Activated naive CD8-positive, alpha-beta T cell (primary cell): ENCODE results near the gene PTGIS.

Experiments used
- H3K27ac Mint-ChIP-seq: one replicate; pipeline ENCODE4 v1.8.0; 2021; ENCODE audit warnings: mixed read lengths
- H3K27me3 Mint-ChIP-seq: one replicate; pipeline ENCODE4 v1.8.0; 2021; ENCODE audit warnings: mixed read lengths
- H3K36me3 Mint-ChIP-seq: one replicate; pipeline ENCODE4 v1.8.0; 2021; ENCODE audit warnings: mixed read lengths
- H3K4me1 Mint-ChIP-seq: one replicate; pipeline ENCODE4 v1.8.0; 2021; ENCODE audit warnings: low read depth, mixed read lengths
- H3K4me3 Mint-ChIP-seq: one replicate; pipeline ENCODE4 v1.8.0; 2021; ENCODE audit warnings: mild to moderate bottlenecking, mixed read lengths
- H3K9me3 Mint-ChIP-seq: one replicate; pipeline ENCODE4 v1.8.0; 2021; ENCODE audit warnings: low read depth, mixed read lengths

The PTGIS gene

GRCh38 chr20:49478754-49479689 is 88.9 kb downstream of the PTGIS start:
- H3K4me1 Mint-ChIP-seq, result peaks cover 2% of the 10 kb centered on the region
- H3K27me3 Mint-ChIP-seq, result peaks cover 22% of the 10 kb centered on the region
- no peak overlapping the region for H3K27ac Mint-ChIP-seq
- H3K4me3 Mint-ChIP-seq, result no peak overlapping the region
- H3K9me3 Mint-ChIP-seq, result no peaks in the 10 kb centered on the region
- H3K36me3 Mint-ChIP-seq, result no peaks in the 10 kb centered on the region

- H3K27me3 Mint-ChIP-seq, result peaks cover 22% of the 10 kb centered on the region
- no peaks in the 10 kb centered on the region for H3K9me3 Mint-ChIP-seq
- no peaks in the 10 kb centered on the region for H3K36me3 Mint-ChIP-seq
- H3K4me1 Mint-ChIP-seq, result peaks cover 2% of the 10 kb centered on the region
- H3K27ac Mint-ChIP-seq, result no peak overlapping the region
- H3K4me3 Mint-ChIP-seq, result no peak overlapping the region
Measured at GRCh38 chr20:49478266-49478665, 89.7 kb downstream of the PTGIS start.

- H3K9me3 Mint-ChIP-seq, result no peaks in the 10 kb centered on the region
- H3K27me3 Mint-ChIP-seq, result peaks cover 22% of the 10 kb centered on the region
- H3K4me3 Mint-ChIP-seq, result no peak overlapping the region
- no peak overlapping the region for H3K27ac Mint-ChIP-seq
- no peaks in the 10 kb centered on the region for H3K4me1 Mint-ChIP-seq
- H3K36me3 Mint-ChIP-seq, result no peaks in the 10 kb centered on the region
Measured at GRCh38 chr20:49477200-49477599, 90.7 kb downstream of the PTGIS start.

GRCh38 chr20:49476016-49476355 is 92.0 kb downstream of the PTGIS start:
- H3K4me3 Mint-ChIP-seq, result no peak overlapping the region
- H3K9me3 Mint-ChIP-seq, result no peaks in the 10 kb centered on the region
- no peak overlapping the region for H3K27ac Mint-ChIP-seq
- H3K4me1 Mint-ChIP-seq, result no peaks in the 10 kb centered on the region
- no peaks in the 10 kb centered on the region for H3K36me3 Mint-ChIP-seq
- H3K27me3 Mint-ChIP-seq, result peaks cover 15% of the 10 kb centered on the region

GRCh38 chr20:49475292-49476015 is 92.5 kb downstream of the PTGIS start:
- Mint-ChIP-seq H3K4me1 (no peaks in the 10 kb centered on the region), H3K27me3 (peaks cover 11% of the 10 kb centered on the region), H3K36me3 (no peaks in the 10 kb centered on the region), H3K4me3 (no peak overlapping the region), H3K9me3 (no peaks in the 10 kb centered on the region), H3K27ac (no peak overlapping the region)

- peaks cover 5% of the 10 kb centered on the region for H3K27me3 Mint-ChIP-seq
- no peak overlapping the region for H3K4me3 Mint-ChIP-seq
- no peak overlapping the region for H3K27ac Mint-ChIP-seq
- no peaks in the 10 kb centered on the region for H3K9me3 Mint-ChIP-seq
- no peaks in the 10 kb centered on the region for H3K36me3 Mint-ChIP-seq
- no peaks in the 10 kb centered on the region for H3K4me1 Mint-ChIP-seq
Measured at GRCh38 chr20:49471397-49471796, 96.5 kb downstream of the PTGIS start.

GRCh38 chr20:49470922-49471321 is 97.0 kb downstream of the PTGIS start:
- Mint-ChIP-seq H3K4me1 (no peaks in the 10 kb centered on the region), H3K9me3 (no peaks in the 10 kb centered on the region), H3K27me3 (peaks cover 5% of the 10 kb centered on the region), H3K4me3 (no peak overlapping the region), H3K36me3 (no peaks in the 10 kb centered on the region), H3K27ac (no peak overlapping the region)

GRCh38 chr20:49469060-49469459 is 98.9 kb downstream of the PTGIS start:
- Mint-ChIP-seq H3K36me3 (no peaks in the 10 kb centered on the region), H3K4me3 (no peak overlapping the region), H3K27ac (no peak overlapping the region), H3K9me3 (no peaks in the 10 kb centered on the region), H3K4me1 (no peaks in the 10 kb centered on the region), H3K27me3 (peaks cover 2% of the 10 kb centered on the region)

GRCh38 chr20:49468412-49468811 is 99.5 kb downstream of the PTGIS start:
- Mint-ChIP-seq H3K4me1 (no peaks in the 10 kb centered on the region), H3K4me3 (no peak overlapping the region), H3K9me3 (no peaks in the 10 kb centered on the region), H3K36me3 (no peaks in the 10 kb centered on the region), H3K27me3 (peaks cover 2% of the 10 kb centered on the region), H3K27ac (no peak overlapping the region)

- H3K27ac Mint-ChIP-seq, result no peak overlapping the region
- no peak overlapping the region for H3K4me3 Mint-ChIP-seq
- no peaks in the 10 kb centered on the region for H3K4me1 Mint-ChIP-seq
- no peaks in the 10 kb centered on the region for H3K9me3 Mint-ChIP-seq
- no peaks in the 10 kb centered on the region for H3K36me3 Mint-ChIP-seq
- H3K27me3 Mint-ChIP-seq, result peaks cover 2% of the 10 kb centered on the region
Measured at GRCh38 chr20:49466114-49466912, 101.6 kb downstream of the PTGIS start.

- Mint-ChIP-seq H3K4me1 (no peaks in the 10 kb centered on the region), H3K4me3 (no peak overlapping the region), H3K9me3 (no peaks in the 10 kb centered on the region), H3K27me3 (peaks cover 4% of the 10 kb centered on the region), H3K27ac (no peak overlapping the region), H3K36me3 (no peaks in the 10 kb centered on the region)
Measured at GRCh38 chr20:49464556-49464955, 103.4 kb downstream of the PTGIS start.

GRCh38 chr20:49462626-49463025 is 105.3 kb downstream of the PTGIS start:
- no peaks in the 10 kb centered on the region for H3K36me3 Mint-ChIP-seq
- H3K27me3 Mint-ChIP-seq, result peaks cover 2% of the 10 kb centered on the region
- H3K27ac Mint-ChIP-seq, result no peak overlapping the region
- H3K9me3 Mint-ChIP-seq, result no peaks in the 10 kb centered on the region
- no peak overlapping the region for H3K4me3 Mint-ChIP-seq
- no peaks in the 10 kb centered on the region for H3K4me1 Mint-ChIP-seq

GRCh38 chr20:49461894-49462620 is 105.9 kb downstream of the PTGIS start:
- Mint-ChIP-seq H3K27ac (no peak overlapping the region), H3K36me3 (no peaks in the 10 kb centered on the region), H3K27me3 (peaks cover 2% of the 10 kb centered on the region)

GRCh38 chr20:49460916-49461315 is 107.0 kb downstream of the PTGIS start:
- peaks cover 2% of the 10 kb centered on the region for H3K27me3 Mint-ChIP-seq
- H3K36me3 Mint-ChIP-seq, result no peaks in the 10 kb centered on the region
- H3K4me3 Mint-ChIP-seq, result no peak overlapping the region
- H3K4me1 Mint-ChIP-seq, result no peaks in the 10 kb centered on the region
- H3K27ac Mint-ChIP-seq, result no peak overlapping the region
- no peaks in the 10 kb centered on the region for H3K9me3 Mint-ChIP-seq

More at GRCh38 chr20:49461894-49462620, 105.9 kb downstream of the PTGIS start:
- no peak overlapping the region for H3K4me3 Mint-ChIP-seq
- H3K4me1 Mint-ChIP-seq, result no peaks in the 10 kb centered on the region
- no peaks in the 10 kb centered on the region for H3K9me3 Mint-ChIP-seq
